Fibroblast of villous mesenchyme (primary cell): Measurements from ENCODE around the gene BTBD9. TPM values are rescaled to one million over a fixed set of nuclear protein-coding genes. Genes with fewer than 3 reads are reported as not detected.

Experiments
- DNase-seq: peaks from one replicate; pipeline ENCODE4 v3.0.0-alpha.2; 2010; ENCODE audit warnings: low read depth
- H3K4me3 ChIP-seq: 2 replicates; pipeline ENCODE4 v1.5.1; 2011; ENCODE audit warnings: low read depth, mild to moderate bottlenecking, low read length
- CTCF ChIP-seq: IDR thresholded peaks from 2 replicates; pipeline ENCODE4 v1.5.1; 2012; ENCODE audit warnings: low read depth, mild to moderate bottlenecking, low read length; ENCODE audit not compliant: insufficient read depth
- total RNA-seq: library from RNA; depleted of rRNA; stranded (reverse); fragments of >200 nt; gene quantifications from 2 replicates; pipeline ENCODE4 v1.2.3, GENCODE V29; 2012

BTBD9 gene
- total RNA-seq, 1 donor: 12.1 TPM

GRCh38 chr6:38302838-38303237, 336.9 kb downstream of the BTBD9 start:
- TF ChIP-seq CTCF: no peak
- no peak overlapping the region for H3K4me3 ChIP-seq
- DNase-seq: no peak

DNA sequence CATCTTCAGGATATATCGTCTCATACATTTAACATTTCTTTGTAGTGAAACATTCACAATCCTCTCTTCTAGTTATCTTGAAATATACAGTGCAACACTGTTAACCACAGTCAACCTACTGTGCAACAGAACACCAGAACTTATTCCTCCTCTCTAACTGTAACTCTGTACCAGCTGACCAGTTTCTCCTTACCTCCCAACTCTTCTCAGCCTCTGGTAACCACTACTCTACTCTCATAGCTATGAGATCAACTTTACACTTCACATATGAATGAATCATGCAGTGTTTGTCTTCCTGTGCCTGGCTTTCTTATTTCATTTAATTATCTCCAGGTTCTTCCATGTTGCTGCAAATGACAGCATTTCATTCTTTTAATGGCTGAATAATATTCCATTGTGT, 337.6 kb downstream of the BTBD9 start:
- no peak for TF ChIP-seq CTCF
- H3K4me3 ChIP-seq: no peak overlapping the region
- DNase-seq: no peak

- DNase-seq: no peak
- TF ChIP-seq CTCF: no peak
- H3K4me3 ChIP-seq: no peak overlapping the region
Observed at GRCh38 chr6:38290133-38290799, 349.5 kb downstream of the BTBD9 start.

DNA sequence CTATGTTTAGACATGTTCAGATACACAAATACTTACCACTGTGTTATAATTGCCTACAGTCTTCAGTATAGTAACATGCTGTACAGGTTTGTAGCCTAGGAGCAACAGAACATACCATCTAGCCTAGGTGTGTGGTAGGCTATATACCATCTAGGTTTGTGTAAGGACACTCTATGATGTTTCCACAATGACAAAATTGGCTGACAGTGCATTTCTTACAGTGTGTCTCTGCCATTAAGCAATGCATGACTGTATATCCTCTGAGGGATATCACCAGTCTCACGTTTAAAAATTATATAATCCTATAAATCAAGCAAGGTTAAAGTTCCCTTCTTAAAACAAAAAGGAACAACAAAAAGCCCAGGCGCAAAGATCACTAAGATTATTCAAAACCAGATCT, 352.2 kb downstream of the BTBD9 start:
- no peak overlapping the region for H3K4me3 ChIP-seq
- no peak for TF ChIP-seq CTCF
- DNase-seq: no peak

- no peak for DNase-seq
- no peak overlapping the region for H3K4me3 ChIP-seq
- TF ChIP-seq CTCF: no peak
Observed at GRCh38 chr6:38284802-38285394, 354.8 kb downstream of the BTBD9 start.

DNA sequence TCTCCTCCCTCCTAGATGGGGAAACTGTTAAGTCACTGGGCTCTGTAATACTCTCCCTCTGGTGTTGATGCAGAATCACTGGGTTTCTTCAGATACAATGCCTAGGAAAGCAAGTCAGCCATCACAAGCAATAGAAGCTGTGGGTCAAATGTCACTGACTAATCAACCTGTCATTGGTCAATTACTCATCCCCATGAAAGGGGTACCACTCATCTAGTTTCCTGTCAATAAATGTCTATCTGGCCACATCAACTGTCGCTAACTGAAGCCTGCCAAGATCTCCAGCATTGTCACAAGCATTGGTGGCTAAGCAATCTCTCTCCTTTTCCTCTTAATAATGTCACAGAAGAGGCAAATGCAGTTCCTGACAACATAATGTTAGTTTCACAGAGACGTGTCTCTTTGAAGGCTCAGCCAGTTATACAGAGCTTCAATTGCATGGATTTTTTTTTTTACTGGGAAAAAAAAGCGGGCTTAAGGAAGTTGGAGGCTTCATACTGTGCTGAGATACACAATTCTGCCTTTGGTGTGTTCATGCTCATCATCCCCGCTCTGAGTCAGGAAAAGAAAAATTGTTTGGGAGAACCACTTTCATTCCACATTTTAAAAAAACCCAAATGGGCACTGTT, 355.9 kb downstream of the BTBD9 start:
- no peak for DNase-seq
- TF ChIP-seq CTCF: no peak
- no peak overlapping the region for H3K4me3 ChIP-seq

DNA sequence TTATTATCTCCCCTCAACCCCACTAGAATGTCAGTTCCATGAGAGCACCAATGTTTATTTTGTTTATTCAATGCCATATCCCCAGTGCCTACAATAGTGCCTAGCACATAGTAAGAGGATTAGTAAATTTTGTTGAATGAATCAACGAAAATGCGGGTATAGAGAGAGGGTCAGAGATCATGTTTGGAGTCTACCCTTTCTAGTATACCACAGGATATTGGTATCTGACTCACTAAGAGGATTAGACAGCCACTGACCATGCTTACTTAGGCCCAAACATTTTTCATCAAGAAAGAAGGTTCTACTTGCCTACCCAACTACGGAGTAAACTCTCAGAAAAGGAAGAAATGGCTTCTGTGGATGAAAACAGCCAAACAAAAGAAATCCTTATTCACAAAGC, 356.8 kb downstream of the BTBD9 start:
- no peak for DNase-seq
- no peak for TF ChIP-seq CTCF
- H3K4me3 ChIP-seq: no peak overlapping the region
